ENCODE data around the gene PELI2.

PELI2 gene

GRCh38 chr14:56175773-56176172 is 57.6 kb downstream of the PELI2 start:
- DNase-seq: no peak

- DNase-seq: no peak
Measured at GRCh38 chr14:56176530-56176929, 58.3 kb downstream of the PELI2 start.

GRCh38 chr14:56177036-56177435 is 58.8 kb downstream of the PELI2 start:
- DNase-seq: no peak

GRCh38 chr14:56180754-56181542 is 62.7 kb downstream of the PELI2 start:
- no peak for DNase-seq

- DNase-seq: no peak
Measured at GRCh38 chr14:56181681-56182085, 63.5 kb downstream of the PELI2 start.

GRCh38 chr14:56182410-56182809 is 64.2 kb downstream of the PELI2 start:
- no peak for DNase-seq

- DNase-seq: no peak
Measured at GRCh38 chr14:56183631-56184157, 65.5 kb downstream of the PELI2 start.

GRCh38 chr14:56185992-56186391 is 67.8 kb downstream of the PELI2 start:
- no peak for DNase-seq

GRCh38 chr14:56187736-56188135 is 69.5 kb downstream of the PELI2 start:
- no peak for DNase-seq

- no peak for DNase-seq
Measured at GRCh38 chr14:56189307-56189706, 71.1 kb downstream of the PELI2 start.

DNA sequence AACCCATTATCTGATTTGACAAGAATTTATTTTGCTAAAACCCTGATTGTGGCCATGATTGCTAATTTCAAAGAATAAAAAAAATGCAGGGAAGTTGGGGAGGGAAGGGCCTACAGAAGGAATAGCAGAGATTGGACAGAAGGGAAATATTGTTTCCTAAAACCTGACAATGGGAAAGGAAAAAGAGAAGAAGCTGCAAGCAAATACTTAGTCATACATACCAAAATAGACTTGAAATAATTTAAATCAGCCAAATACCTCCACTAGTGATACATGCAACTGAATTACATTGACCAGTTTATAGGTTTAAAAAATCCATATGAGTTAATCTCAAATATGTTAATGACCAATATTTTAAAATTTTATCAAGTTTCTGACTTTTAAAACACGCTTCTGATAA is 75.1 kb downstream of the PELI2 start:
- no peak for DNase-seq

GRCh38 chr14:56194042-56194441 is 75.8 kb downstream of the PELI2 start:
- no peak for DNase-seq

GRCh38 chr14:56195223-56195622 is 77.0 kb downstream of the PELI2 start:
- no peak for DNase-seq

DNA sequence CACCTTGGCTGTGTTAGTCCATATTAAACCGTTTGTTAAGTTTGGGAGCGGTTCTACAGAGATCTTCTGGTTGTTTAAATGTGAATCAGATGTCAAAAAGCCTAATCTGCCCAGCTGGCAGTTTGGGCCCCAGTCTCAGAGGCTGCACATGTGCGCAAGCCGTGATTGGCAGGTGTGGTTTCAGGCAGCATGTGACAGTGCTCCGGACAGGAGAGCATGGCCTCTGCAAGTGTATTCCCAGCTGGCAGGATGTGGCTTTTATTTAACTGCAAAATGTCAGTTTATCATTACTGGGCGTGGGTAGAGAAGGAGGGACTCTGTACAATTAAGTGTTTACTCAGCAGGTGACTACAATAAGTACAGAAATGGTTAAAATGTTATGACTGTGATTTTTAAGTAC is 77.5 kb downstream of the PELI2 start:
- DNase-seq: no peak

GRCh38 chr14:56196274-56196673 is 78.1 kb downstream of the PELI2 start:
- no peak for DNase-seq

DNA sequence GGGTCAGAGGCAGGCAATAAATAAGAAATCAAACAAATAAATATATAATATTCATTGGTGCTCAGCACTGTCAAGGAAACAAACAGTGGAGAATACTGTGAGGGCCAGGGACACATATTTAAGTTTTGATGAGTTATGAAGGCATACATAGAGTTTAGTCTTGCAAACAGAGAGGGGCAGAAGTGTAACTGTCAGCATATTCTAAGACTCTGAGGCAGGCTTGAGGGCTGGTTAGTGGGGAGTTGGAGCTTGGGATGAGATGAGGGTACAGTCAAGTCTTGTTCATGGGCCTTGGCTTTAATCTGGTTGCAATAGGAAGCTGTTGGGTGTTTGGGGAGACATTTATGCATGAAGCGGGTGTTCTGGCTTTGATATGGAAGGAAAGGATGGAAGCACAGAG is 78.9 kb downstream of the PELI2 start:
- no peak for DNase-seq

DNA sequence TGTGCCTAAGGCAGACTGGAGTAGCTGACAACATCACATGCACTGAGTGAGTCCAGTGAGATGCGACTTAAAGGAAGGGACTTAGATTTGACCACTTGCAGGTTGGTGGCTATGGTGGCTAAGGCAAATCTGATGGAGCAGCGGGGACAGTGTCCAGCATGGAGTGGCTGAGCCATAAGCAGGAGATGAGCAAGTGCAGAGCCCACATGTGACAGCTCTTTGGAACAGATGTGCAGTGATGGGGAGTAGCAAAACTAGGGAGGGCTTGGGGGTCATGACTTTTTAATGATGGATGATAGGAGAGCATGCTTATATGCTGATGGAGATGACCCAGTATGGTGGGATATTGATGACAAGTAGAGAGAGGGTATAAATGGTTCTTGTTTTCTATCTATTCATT is 80.2 kb downstream of the PELI2 start:
- no peak for DNase-seq

GRCh38 chr14:56199095-56199981 is 81.1 kb downstream of the PELI2 start:
- DNase-seq: peak; percentile 7

GRCh38 chr14:56199982-56200577 is 81.9 kb downstream of the PELI2 start:
- no peak for DNase-seq

GRCh38 chr14:56202256-56202655 is 84.0 kb downstream of the PELI2 start:
- DNase-seq: no peak

- DNase-seq: no peak
Measured at GRCh38 chr14:56205881-56206280, 87.7 kb downstream of the PELI2 start.

DNA sequence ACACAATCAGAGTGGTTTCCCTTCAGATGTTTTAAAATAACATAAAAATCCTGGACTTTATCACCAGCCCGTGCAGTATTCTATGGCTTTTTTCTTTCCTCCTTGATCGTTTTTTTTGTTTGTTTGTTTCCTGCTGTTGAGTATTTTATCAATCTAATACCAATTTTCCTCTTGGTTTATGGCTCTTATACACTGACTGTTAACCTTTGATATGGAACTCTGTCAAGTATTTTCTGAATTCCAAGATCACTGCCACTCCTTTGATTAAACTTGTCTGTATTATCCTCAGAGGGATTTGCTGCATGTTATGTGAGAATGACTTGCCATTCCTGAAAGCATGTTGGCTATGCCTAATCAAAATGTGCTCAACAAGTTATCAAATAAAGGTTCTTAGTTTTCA is 88.4 kb downstream of the PELI2 start:
- DNase-seq: no peak

GRCh38 chr14:56207626-56208292 is 89.5 kb downstream of the PELI2 start:
- DNase-seq: no peak
